GM12878 (cell line): ENCODE data around the gene DEPDC1B. TPM values are rescaled to one million over a fixed set of nuclear protein-coding genes. Genes with fewer than 3 reads are reported as not detected.

Experiments
- ATAC-seq: fragments of 200-7000 bp; cut with Tn5 transposase; 3 replicates; pipeline ENCODE4 v1.9.1; 2020; ENCODE audit warnings: mild to moderate bottlenecking, moderate library complexity
- BruUV-seq: library from RNA; stranded (reverse); fragments of 400-500 nt; replicated peaks from 2 replicates; lab custom pipeline; 2021; lab: Mats Ljungman, UMichigan
- CTCF ChIA-PET: fragments of 300-600 bp; sonication (Branson Sonifier 250); formaldehyde crosslinking; extraction: SDS; loops from one replicate; lab custom pipeline; 2021; ENCODE audit warnings: inconsistent platforms; lab: Yijun Ruan, JAX
- POLR2A ChIA-PET: fragments of 350-600 bp; formaldehyde crosslinking; extraction: SDS; loops from one replicate; lab custom pipeline; 2021; ENCODE audit warnings: inconsistent platforms; lab: Charles Lee
- RAD21 ChIA-PET: fragments of 300-600 bp; sonication (Branson Sonifier 250); formaldehyde crosslinking; loops from one replicate; lab custom pipeline; 2023; ENCODE audit warnings: antibody characterized with exemption; ENCODE audit not compliant: unreplicated experiment; lab: Charles Lee
- SMC1A ChIA-PET: fragments of 300-600 bp; sonication (Branson Sonifier 250); formaldehyde crosslinking; loops from one replicate; lab custom pipeline; 2023; ENCODE audit not compliant: unreplicated experiment, uncharacterized antibody; lab: Charles Lee
- DNase-seq: peaks from one replicate; pipeline ENCODE4 v3.0.0-alpha.2; 2011; ENCODE audit warnings: low read depth, low spot score
- FAIRE-seq: peaks from 3 replicates; lab custom pipeline; 2011; peaks lifted over from hg19 to GRCh38; lab: Jason Lieb, UNC
- H2AFZ ChIP-seq: 2 replicates; pipeline ENCODE4 v1.6.0; 2011; ENCODE audit warnings: low read depth, low read length, control low read depth; ENCODE audit not compliant: control insufficient read depth
- H3K27ac ChIP-seq: 2 replicates; pipeline ENCODE4 v1.5.1; 2011; ENCODE audit warnings: control low read depth; ENCODE audit not compliant: control insufficient read depth, insufficient read depth
- H3K27me3 ChIP-seq, 2 experiments: replicated peaks in 1 of 2; 2 replicates each; pipeline versions ENCODE4 v1.6.0 to v1.6.1; 2011; ENCODE audit warnings: low read length in 1 of 2; ENCODE audit not compliant: control insufficient read depth in 2 of 2, insufficient read depth in 2 of 2
- H3K36me3 ChIP-seq, 2 experiments: 2 replicates each; pipeline ENCODE4 v1.5.1; 2011; ENCODE audit warnings: low read length in 1 of 2; ENCODE audit not compliant: control insufficient read depth in 2 of 2, insufficient read depth in 2 of 2
- H3K4me1 ChIP-seq: 2 replicates; pipeline ENCODE4 v1.6.1; 2011; ENCODE audit warnings: mild to moderate bottlenecking, low read length, moderate library complexity, mixed read lengths; ENCODE audit not compliant: control insufficient read depth, insufficient read depth
- H3K4me2 ChIP-seq: 2 replicates; pipeline ENCODE4 v1.6.0; 2011; ENCODE audit warnings: control low read depth; ENCODE audit not compliant: control insufficient read depth, insufficient read depth
- H3K4me3 ChIP-seq: fragments of 200-600 bp; sonication (generic); 2 replicates; pipeline ENCODE4 v1.5.1; 2016
- H3K79me2 ChIP-seq: 2 replicates; pipeline ENCODE4 v1.6.0; 2011; ENCODE audit warnings: low read length; ENCODE audit not compliant: control insufficient read depth, insufficient read depth
- H3K9ac ChIP-seq: 2 replicates; pipeline ENCODE4 v1.8.0; 2011; ENCODE audit warnings: low read length, control low read depth, mixed read lengths; ENCODE audit not compliant: control insufficient read depth, insufficient read depth
- H3K9me3 ChIP-seq: replicated peaks from 3 replicates; pipeline ENCODE4 v1.5.1; 2011; ENCODE audit warnings: mild to moderate bottlenecking, low read length; ENCODE audit not compliant: control insufficient read depth, insufficient read depth
- H4K20me1 ChIP-seq: 2 replicates; pipeline ENCODE4 v1.6.0; 2011; ENCODE audit not compliant: control insufficient read depth, insufficient read depth
- E2F4 ChIP-seq: IDR thresholded peaks from 2 replicates; pipeline ENCODE4 v1.6.1; 2012; ENCODE audit warnings: low read depth, low read length, improper control_type of control experiment
- KAT2A ChIP-seq: conservative IDR thresholded peaks from 2 replicates; pipeline ENCODE4 v1.6.1; 2011; ENCODE audit warnings: low read depth, low read length; ENCODE audit not compliant: control insufficient read depth
- NR2C2 ChIP-seq: IDR thresholded peaks from 2 replicates; pipeline ENCODE4 v1.6.1; 2011; ENCODE audit warnings: borderline replicate concordance, low read depth; ENCODE audit not compliant: control insufficient read depth, insufficient read length
- PAX8 ChIP-seq: fragments of 450-650 bp; IDR thresholded peaks from 2 replicates; pipeline ENCODE4 v1.6.1; 2017; ENCODE audit warnings: mild to moderate bottlenecking, moderate library complexity
- RAD21 ChIP-seq: IDR thresholded peaks from 2 replicates; pipeline ENCODE4 v1.6.1; 2011; ENCODE audit warnings: mild to moderate bottlenecking, low read depth, low read length, moderate library complexity; ENCODE audit not compliant: insufficient read depth
- RFX5 ChIP-seq: IDR thresholded peaks from 2 replicates; pipeline ENCODE4 v1.6.1; 2011; ENCODE audit warnings: low read depth, low read length, improper control_type of control experiment
- SUPT20H ChIP-seq: IDR thresholded peaks from 2 replicates; pipeline ENCODE4 v1.6.1; 2011; ENCODE audit warnings: low read depth, mild to moderate bottlenecking, low read length, moderate library complexity, borderline replicate concordance; ENCODE audit not compliant: control insufficient read depth
- TCF3 ChIP-seq: IDR thresholded peaks from 2 replicates; pipeline ENCODE4 v1.6.1; 2012; ENCODE audit warnings: low read depth, mild to moderate bottlenecking, low read length, borderline replicate concordance; ENCODE audit not compliant: insufficient read depth
- YBX1 ChIP-seq: fragments of 450-650 bp; IDR thresholded peaks from 2 replicates; pipeline ENCODE4 v1.6.1; 2016; ENCODE audit warnings: antibody characterized with exemption
- ZBTB11 ChIP-seq: fragments of 450-650 bp; formaldehyde crosslinking; IDR thresholded peaks from 2 replicates; pipeline ENCODE4 v1.5.0; 2022; ENCODE audit warnings: mild to moderate bottlenecking, missing genetic modification characterization
- ZNF207 ChIP-seq: fragments of 450-650 bp; IDR thresholded peaks from 2 replicates; pipeline ENCODE4 v1.6.1; 2014; ENCODE audit warnings: antibody characterized with exemption, mild to moderate bottlenecking, borderline replicate concordance
- WGBS: methylation state at CpG from one replicate; pipeline ENCODE4 v1.1.6; 2016; ENCODE audit warnings: low lambda C conversion rate; ENCODE audit not compliant: insufficient replicate concordance, insufficient coverage; ENCODE audit errors: missing lambda C conversion rate; 5-methylcytosine and 5-hydroxymethylcytosine counted together
- in situ Hi-C: fragments of 300-500 bp; cut with MboI; formaldehyde crosslinking; loops from 9 replicates; pipeline ENCODE4 v1.14.3; 2018; ENCODE audit warnings: mixed read lengths
- intact Hi-C: fragments of 100-400 bp; cut with micrococcal nuclease; formaldehyde crosslinking; loops from one replicate; pipeline ENCODE4 v1.14.2; 2022; ENCODE audit not compliant: unreplicated experiment
- polyA plus RNA-seq, 11 experiments: library from polyadenylated mRNA; depleted of rRNA in 4 of 11; unstranded in 6 of 11; stranded (reverse) in 5 of 11; fragments of >200 nt; fragmentation: Nextera tagmentation in 4 of 11; fragmentation: Illumina TruSeq in 1 of 11; extraction: Ambion mirVana in 4 of 11; extraction: Trizol in 1 of 11; gene quantifications; 1 replicate in 1 of 11; 2 replicates in 10 of 11; pipeline versions ENCODE4 v1.2.1 to v1.2.3, GENCODE V29; 2011 to 2016; ENCODE audit warnings: inconsistent platforms in 2 of 11, missing spikeins in 2 of 11, low read depth in 1 of 11
- total RNA-seq, 4 experiments: library from RNA; depleted of rRNA in 3 of 4; stranded (reverse); fragments of >200 nt in 3 of 4; fragmentation: Illumina TruSeq in 1 of 4; extraction: Trizol in 1 of 4; gene quantifications; 2 replicates each; pipeline versions ENCODE4 v1.2.1 to v1.2.3, GENCODE V29; 2013 to 2021
- TF ChIP-seq, protein P1 (sequence below): fragments of 450-650 bp; formaldehyde crosslinking; IDR thresholded peaks from 2 replicates; pipeline ENCODE4 v1.4.0; 2022; ENCODE audit warnings: mild to moderate bottlenecking, moderate library complexity

DEPDC1B gene
- total and polyA plus RNA-seq, 10 of the 15 experiments (the other 5 are each of a cell fraction or from before 2014, with no cell fraction given) = 29.7 to 56.5 (median 35.5) TPM

- no peaks in the 10 kb centered on the region; the same call in 2 of the 3 replicates for H3K9me3 ChIP-seq
- 99% methylated on average over 5 of the region's 7 CpGs for WGBS
- 0 out of 2 replicates have a peak overlapping the region, but pooled peaks have one; percentile 3 for H2AFZ ChIP-seq
- DNase-seq (no peak), FAIRE-seq (no peak), ATAC-seq (no peak)
- TF ChIP-seq NR2C2 = no peak
- TF ChIP-seq ZBTB11 (CRISPR knock-in tag) = no peak
- no peak for TF ChIP-seq RFX5
- no peak for TF ChIP-seq PAX8
- TF ChIP-seq TCF3 = no peak
- no peak for TF ChIP-seq ZNF207
- no peak for TF ChIP-seq YBX1
- no peak for TF ChIP-seq SUPT20H
- no peak for TF ChIP-seq RAD21
- TF ChIP-seq, protein P1, sequence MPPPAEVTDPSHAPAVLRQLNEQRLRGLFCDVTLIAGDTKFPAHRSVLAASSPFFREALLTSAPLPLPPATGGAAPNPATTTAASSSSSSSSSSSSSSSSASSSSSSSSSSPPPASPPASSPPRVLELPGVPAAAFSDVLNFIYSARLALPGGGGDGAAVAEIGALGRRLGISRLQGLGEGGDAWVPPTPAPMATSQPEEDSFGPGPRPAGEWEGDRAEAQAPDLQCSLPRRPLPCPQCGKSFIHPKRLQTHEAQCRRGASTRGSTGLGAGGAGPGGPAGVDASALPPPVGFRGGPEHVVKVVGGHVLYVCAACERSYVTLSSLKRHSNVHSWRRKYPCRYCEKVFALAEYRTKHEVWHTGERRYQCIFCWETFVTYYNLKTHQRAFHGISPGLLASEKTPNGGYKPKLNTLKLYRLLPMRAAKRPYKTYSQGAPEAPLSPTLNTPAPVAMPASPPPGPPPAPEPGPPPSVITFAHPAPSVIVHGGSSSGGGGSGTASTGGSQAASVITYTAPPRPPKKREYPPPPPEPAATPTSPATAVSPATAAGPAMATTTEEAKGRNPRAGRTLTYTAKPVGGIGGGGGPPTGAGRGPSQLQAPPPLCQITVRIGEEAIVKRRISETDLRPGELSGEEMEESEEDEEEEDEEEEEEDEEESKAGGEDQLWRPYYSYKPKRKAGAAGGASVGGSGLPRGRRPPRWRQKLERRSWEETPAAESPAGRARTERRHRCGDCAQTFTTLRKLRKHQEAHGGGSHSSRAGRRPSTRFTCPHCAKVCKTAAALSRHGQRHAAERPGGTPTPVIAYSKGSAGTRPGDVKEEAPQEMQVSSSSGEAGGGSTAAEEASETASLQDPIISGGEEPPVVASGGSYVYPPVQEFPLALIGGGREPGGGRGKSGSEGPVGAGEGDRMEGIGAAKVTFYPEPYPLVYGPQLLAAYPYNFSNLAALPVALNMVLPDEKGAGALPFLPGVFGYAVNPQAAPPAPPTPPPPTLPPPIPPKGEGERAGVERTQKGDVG (CRISPR knock-in tag) = no peak
- TF ChIP-seq KAT2A = no peak
- no peak for TF ChIP-seq E2F4
- intact Hi-C loops (loop anchor here (5.0 to 10.0 kb wide), 3 partner anchors 124 to 466 kb away; partner anchors contain the start of genes ERCC8, NDUFAF2 and SMIM15), in situ Hi-C loops (loop anchor here (25.0 kb wide), 1 partner anchor 239 kb away; the partner anchor contains the start of genes ERCC8 and NDUFAF2)
- SMC1A ChIA-PET = interaction anchor here (0.7 to 3.2 kb wide), 8 partner anchors 9 to 961 kb away, joined by 3 to 19 read pairs (median 6); no protein-coding TSS in a partner anchor
- no peak overlapping the region for H3K9ac ChIP-seq
- H3K4me2 ChIP-seq = peak overlapping the region; percentile 89
- no peak overlapping the region for H3K27ac ChIP-seq
- H3K27me3 ChIP-seq = no peaks in the 10 kb centered on the region
- BruUV-seq = no TSS peak
- RAD21 ChIA-PET = interaction anchor here (1.1 to 2.0 kb wide), 2 partner anchors 12 to 15 kb away, joined by 3 to 6 read pairs; no protein-coding TSS in a partner anchor
- CTCF ChIA-PET = interaction anchor here (0.7 to 6.9 kb wide), 5 partner anchors 11 to 1181 kb away, joined by 3 to 99 read pairs (median 4); no protein-coding TSS in a partner anchor
- H3K4me1 ChIP-seq = no peaks in the 10 kb centered on the region
- no peaks in the 10 kb centered on the region for H4K20me1 ChIP-seq
- peaks cover 0 to 5% of the 10 kb centered on the region in 2 experiments; a peak in 1 of 4 replicates for H3K36me3 ChIP-seq
- H3K79me2 ChIP-seq = peaks cover 42% of the 10 kb centered on the region
- POLR2A ChIA-PET = interaction anchor here (1.8 to 2.2 kb wide), 2 partner anchors 14 to 20 kb away, joined by 4 to 8 read pairs; no protein-coding TSS in a partner anchor
- peak overlapping the region; percentile 94 for H3K4me3 ChIP-seq
Measured at GRCh38 chr5:60698336-60698735, 1.6 kb downstream of the DEPDC1B start.
